NT2/D1 (cell line): ENCODE measurements around the gene HAGH.
A peak's percentile ranks its signal among the peaks of the same experiment; 100 is the strongest.
"Not testable (repeated sequence)": the region's sequence is repeated elsewhere in the genome, so short reads cannot be mapped to it uniquely, and the experiment has no call there.

Experiments
- DNase-seq: peaks from one replicate; pipeline ENCODE4 v3.0.0-alpha.2; 2011; ENCODE audit warnings: low read depth, low spot score
- H3K27me3 ChIP-seq: 2 replicates; pipeline ENCODE4 v1.6.0; 2011; ENCODE audit warnings: mild to moderate bottlenecking; ENCODE audit not compliant: insufficient read length, insufficient read depth
- H3K36me3 ChIP-seq: 2 replicates; pipeline ENCODE4 v1.6.1; 2011; ENCODE audit warnings: mild to moderate bottlenecking, low read length, mixed read lengths; ENCODE audit not compliant: insufficient read depth, insufficient read length
- H3K4me1 ChIP-seq: 2 replicates; pipeline ENCODE4 v1.5.1; 2011; ENCODE audit not compliant: insufficient read depth, insufficient read length
- H3K4me3 ChIP-seq: 2 replicates; pipeline ENCODE4 v1.5.1; 2011; ENCODE audit warnings: low read depth; ENCODE audit not compliant: insufficient read length
- H3K9ac ChIP-seq: 2 replicates; pipeline ENCODE4 v1.6.0; 2011; ENCODE audit warnings: low read depth; ENCODE audit not compliant: insufficient read length
- H3K9me3 ChIP-seq: 2 replicates; pipeline ENCODE4 v1.5.1; 2011; ENCODE audit warnings: mild to moderate bottlenecking, low read length; ENCODE audit not compliant: insufficient read depth
- SUZ12 ChIP-seq: IDR thresholded peaks from 2 replicates; pipeline ENCODE4 v1.6.1; 2011; ENCODE audit not compliant: insufficient read length, insufficient read depth; ENCODE audit errors: extremely low read depth
- YY1 ChIP-seq: IDR thresholded peaks from 2 replicates; pipeline ENCODE4 v1.6.1; 2011; ENCODE audit not compliant: insufficient read length, insufficient read depth
- ZNF274 ChIP-seq: IDR thresholded peaks from 2 replicates; pipeline ENCODE4 v1.6.1; 2011; ENCODE audit warnings: mild to moderate bottlenecking, low read depth, low read length

The HAGH gene

DNA sequence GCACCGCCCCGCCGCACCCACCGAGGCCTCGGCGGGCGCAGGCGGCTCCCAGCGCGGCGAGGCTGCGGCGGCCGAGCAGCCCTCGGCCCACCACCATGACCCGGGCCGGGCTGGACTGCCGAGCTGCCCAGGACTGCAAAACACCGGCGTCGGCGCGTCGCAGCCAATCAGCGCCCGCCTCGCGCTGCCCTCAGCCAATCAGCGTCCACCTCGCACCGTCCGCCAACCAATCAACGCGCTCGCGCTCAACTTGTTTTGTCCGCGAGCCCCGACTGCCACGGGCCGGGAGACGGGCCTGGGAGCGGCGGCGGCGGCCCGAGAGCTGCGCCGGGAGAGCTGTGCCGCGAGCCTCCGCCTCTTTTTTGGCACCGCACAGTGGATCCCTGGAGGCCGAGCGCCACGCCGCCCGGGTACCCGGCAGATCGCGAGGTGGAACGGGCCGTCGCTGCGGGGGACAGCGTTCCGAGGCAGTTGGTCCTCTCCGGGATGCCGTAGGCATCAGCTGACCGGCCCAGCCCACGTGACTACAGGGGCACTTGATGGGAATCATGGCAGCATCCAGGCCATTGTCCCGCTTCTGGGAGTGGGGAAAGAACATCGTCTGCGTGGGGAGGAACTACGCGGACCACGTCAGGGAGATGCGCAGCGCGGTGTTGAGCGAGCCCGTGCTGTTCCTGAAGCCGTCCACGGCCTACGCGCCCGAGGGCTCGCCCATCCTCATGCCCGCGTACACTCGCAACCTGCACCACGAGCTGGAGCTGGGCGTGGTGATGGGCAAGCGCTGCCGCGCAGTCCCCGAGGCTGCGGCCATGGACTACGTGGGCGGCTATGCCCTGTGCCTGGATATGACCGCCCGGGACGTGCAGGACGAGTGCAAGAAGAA is at the start of gene HAGH, which contains the start of gene FAHD1:
TSS of gene HAGH (minus strand) at position 135 of the 883 bp plus-strand sequence. CDS start at position 97, 38 bp downstream.
TSS of gene FAHD1 (plus strand) at position 516 of the 883 bp plus-strand sequence. CDS start at position 549, 33 bp downstream.
- Histone ChIP-seq H3K4me3 (peak within 1 kb of the TSS; percentile 100), H3K4me1 (peaks cover 2% of the 10 kb centered on the region), H3K27me3 (peaks cover 12% of the 10 kb centered on the region), H3K9me3 (no peaks in the 10 kb centered on the region), H3K9ac (peak within 1 kb of the TSS; percentile 99), H3K36me3 (peaks cover 26% of the 10 kb centered on the region)
- peak; percentile 90 for DNase-seq
- TF ChIP-seq ZNF274 (no peak), YY1 (peak; percentile 86)

DNA sequence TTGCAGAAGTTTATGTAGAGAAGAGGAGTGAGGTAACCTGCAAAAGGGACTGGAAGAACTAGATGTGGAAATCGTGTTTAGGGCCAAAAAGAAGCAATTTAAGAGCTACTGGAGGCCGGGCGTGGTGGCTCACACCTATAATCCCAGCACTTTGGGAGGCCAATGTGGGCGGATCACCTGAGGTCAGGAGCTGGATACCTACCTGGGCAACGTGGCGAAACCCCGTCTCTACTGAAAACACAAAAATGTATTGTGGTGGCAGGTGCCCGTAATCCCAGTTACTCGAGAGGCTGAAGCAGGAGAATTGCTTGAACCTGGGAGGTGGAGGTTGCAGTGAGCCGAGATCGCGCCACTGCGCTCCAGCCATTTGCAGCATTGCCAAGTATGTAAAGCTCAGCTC is 49.4 kb upstream of the HAGH start:
- not testable (repeated sequence) for H3K9me3 ChIP-seq, H3K4me3 ChIP-seq, H3K9ac ChIP-seq, DNase-seq, H3K36me3 ChIP-seq, H3K27me3 ChIP-seq, H3K4me1 ChIP-seq

DNA sequence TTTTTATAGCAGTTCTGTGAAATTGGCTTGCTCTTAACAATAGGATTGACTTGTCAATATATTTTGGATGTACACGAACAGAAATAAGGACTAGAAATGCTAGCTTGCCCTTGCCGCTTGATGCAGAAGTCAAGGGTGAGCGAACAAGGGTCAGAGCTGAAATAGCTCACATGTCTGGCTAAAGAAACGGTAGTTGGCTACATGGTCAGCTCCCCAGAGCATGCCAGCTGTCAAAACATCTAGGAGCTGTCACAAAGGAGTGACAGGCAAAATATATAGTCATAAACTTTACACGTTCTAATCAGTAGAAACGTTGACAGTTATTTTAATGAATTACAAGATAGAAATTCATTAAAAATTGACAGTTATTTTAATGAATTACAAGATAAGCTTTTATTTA is 48.2 kb upstream of the HAGH start:
- Histone ChIP-seq H3K9ac (no peak overlapping the region), H3K4me1 (peaks cover 3% of the 10 kb centered on the region), H3K9me3 (no peaks in the 10 kb centered on the region), H3K27me3 (peaks cover 4% of the 10 kb centered on the region), H3K4me3 (no peak overlapping the region), H3K36me3 (no peaks in the 10 kb centered on the region)
- no peak for DNase-seq
- TF ChIP-seq ZNF274: no peak
- TF ChIP-seq SUZ12: no peak
- no peak for TF ChIP-seq YY1

DNA sequence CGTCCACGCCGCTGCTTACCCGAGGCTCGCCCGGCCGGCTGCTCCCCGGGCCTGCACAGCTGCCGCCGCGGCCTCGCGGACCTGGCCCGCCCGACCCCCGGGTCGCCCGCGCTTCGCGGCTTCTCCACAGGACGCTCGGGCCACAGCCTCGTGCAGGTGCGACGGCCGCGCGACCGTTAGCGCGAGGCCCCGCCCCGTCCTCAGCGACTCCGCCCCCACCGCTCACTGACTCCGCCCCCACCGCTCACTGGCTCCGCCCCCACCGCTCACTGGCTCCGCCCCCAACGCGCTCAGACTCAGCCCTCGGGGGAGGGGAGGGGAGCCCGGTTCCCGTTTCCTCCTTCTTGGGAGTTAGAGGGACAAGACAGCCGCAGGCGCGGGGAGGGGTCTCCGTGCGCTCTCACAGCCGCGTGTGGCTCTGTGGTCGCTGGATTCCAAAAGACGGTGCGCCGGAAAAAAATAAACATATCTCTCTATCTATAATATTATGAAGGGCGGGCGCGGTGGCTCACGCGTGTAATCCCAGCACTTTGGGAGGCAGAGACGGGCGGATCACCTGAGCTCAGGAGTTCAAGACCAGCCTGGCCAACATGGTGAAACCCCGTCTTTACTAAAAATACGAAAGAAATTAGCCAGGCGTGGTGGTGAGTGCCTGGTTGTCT is 45.5 kb upstream of the HAGH start, which contains the start of gene MEIOB:
TSS of gene MEIOB (minus strand) at position 191 of the 662 bp plus-strand sequence. CDS start 3,989 bp downstream, outside the sequence.
- TF ChIP-seq ZNF274: no peak
- no peak for TF ChIP-seq SUZ12
- TF ChIP-seq YY1: no peak
- H3K36me3 ChIP-seq: no peaks in the 10 kb centered on the region
- no peaks in the 10 kb centered on the region for H3K9me3 ChIP-seq
- peak within 1 kb of the TSS; percentile 43 for H3K4me3 ChIP-seq
- peak within 1 kb of the TSS; percentile 56 for H3K9ac ChIP-seq
- peaks cover 4% of the 10 kb centered on the region for H3K27me3 ChIP-seq
- H3K4me1 ChIP-seq: no peaks in the 10 kb centered on the region
- peak; percentile 61 for DNase-seq

DNA sequence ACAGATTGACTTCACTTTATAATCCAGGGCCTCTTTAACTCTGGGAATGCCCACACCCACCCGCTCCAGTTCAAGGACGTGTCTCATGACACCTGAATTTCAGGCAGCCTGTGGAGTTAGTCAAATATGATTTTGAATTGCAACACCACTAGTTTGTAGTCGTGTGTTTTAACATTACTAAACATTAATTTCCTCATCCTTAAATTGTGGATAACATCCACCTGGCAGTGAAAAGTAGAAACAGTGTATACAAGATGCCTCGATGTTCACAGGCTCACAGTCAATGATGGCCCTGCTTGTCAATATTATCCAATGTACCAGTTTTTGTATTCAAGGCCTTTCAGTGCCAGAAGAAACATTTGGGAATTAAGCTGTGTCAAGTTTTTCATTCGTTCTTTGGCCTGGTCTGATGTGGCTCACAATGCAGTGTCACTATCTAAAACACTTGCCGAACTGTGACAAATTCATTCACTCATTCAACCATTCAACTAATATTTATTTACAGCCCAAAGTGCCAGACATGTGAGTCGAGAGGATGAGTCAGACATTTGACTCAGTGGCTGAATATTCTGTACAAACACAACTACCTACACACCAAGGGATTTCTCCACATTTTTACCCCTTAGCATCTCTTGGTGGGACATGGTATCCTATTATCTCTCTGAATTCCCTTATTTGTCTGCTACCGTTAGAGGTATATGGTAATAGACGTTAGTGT is 43.9 kb upstream of the HAGH start:
- DNase-seq: no peak
- H3K4me1 ChIP-seq: no peaks in the 10 kb centered on the region
- H3K36me3 ChIP-seq: no peaks in the 10 kb centered on the region
- TF ChIP-seq SUZ12 (no peak), ZNF274 (no peak), YY1 (no peak)
- no peak overlapping the region for H3K4me3 ChIP-seq
- H3K27me3 ChIP-seq: peaks cover 4% of the 10 kb centered on the region
- no peaks in the 10 kb centered on the region for H3K9me3 ChIP-seq
- no peak overlapping the region for H3K9ac ChIP-seq

DNA sequence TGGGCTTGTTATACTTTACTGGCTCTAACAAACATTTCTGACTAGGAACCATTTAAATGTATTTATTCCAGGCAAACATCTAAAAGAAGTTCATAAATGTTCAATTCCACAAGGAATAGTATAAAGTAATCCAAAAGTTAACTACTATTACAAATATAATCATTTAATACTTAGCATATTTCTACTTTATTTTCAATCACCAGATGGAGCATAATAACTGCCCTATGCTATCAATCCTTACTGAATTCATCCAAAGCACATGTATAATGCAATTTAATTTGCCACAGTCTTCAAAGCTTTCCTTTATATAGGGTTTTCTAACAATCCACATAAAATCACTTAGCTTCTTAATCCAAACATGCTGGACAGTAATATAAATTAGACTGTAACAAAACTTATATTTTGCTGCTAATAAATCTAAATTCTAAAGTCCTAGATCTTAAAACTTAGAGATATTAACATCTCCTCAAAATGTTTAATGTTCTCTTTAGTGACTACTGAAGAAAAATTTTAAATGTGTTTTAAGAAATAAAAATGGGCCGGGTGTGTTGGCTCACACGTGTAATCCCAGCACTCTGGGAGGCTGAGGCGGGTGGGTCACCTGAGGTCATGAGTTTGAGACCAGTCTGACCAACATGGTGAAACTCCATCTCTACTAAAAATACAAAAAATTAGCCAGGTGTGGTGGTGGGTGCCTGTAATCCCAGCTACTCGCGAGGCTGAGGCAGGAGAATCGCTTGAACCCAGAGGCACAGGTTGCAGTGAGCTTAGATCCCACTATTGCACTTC is 39.5 kb upstream of the HAGH start:
- no peaks in the 10 kb centered on the region for H3K36me3 ChIP-seq
- TF ChIP-seq SUZ12 (no peak), ZNF274 (no peak), YY1 (no peak)
- H3K4me3 ChIP-seq: no peak overlapping the region
- H3K4me1 ChIP-seq: no peaks in the 10 kb centered on the region
- no peaks in the 10 kb centered on the region for H3K9me3 ChIP-seq
- no peaks in the 10 kb centered on the region for H3K27me3 ChIP-seq
- no peak overlapping the region for H3K9ac ChIP-seq
- no peak for DNase-seq
